Transverse colon (tissue), 4 donors: ENCODE results near the gene DNAH12. TPM values are rescaled to one million over a fixed set of nuclear protein-coding genes. Genes with fewer than 3 reads are reported as not detected.

ENCODE experiments used
- DNase-seq: peaks from one replicate; pipeline ENCODE4 v3.0.0-alpha.2; 2019
- H3K27ac ChIP-seq, 4 donors: fragments of 200-600 bp; sonication (generic); 2 replicates each; pipeline ENCODE4 v1.5.1; 2016 to 2018; ENCODE audit warnings: inconsistent platforms in 4 of 4
- H3K27me3 ChIP-seq: fragments of 200-600 bp; sonication (generic); 2 replicates; pipeline ENCODE4 v1.5.1; 2017; ENCODE audit warnings: inconsistent platforms
- H3K36me3 ChIP-seq, 4 donors: fragments of 200-600 bp; sonication (generic); 2 replicates each; pipeline ENCODE4 v1.5.1; 2017 to 2019; ENCODE audit warnings: inconsistent platforms in 4 of 4
- H3K4me1 ChIP-seq, 4 donors: fragments of 200-600 bp; sonication (generic); 2 replicates each; pipeline ENCODE4 v1.5.1; 2017 to 2020; ENCODE audit warnings: inconsistent platforms in 4 of 4
- H3K4me3 ChIP-seq, 4 donors: fragments of 200-600 bp; sonication (generic); 1 replicate in 1 of 4; 2 replicates in 3 of 4; pipeline versions ENCODE4 v1.5.1 to v1.6.1; 2017 to 2019; ENCODE audit warnings: inconsistent platforms in 4 of 4
- H3K9me3 ChIP-seq, 2 donors: fragments of 200-600 bp; sonication (generic); 2 replicates each; pipeline ENCODE4 v1.5.1; 2017 to 2019; ENCODE audit warnings: inconsistent platforms in 2 of 2
- EP300 ChIP-seq: sonication (generic); formaldehyde crosslinking; IDR thresholded peaks from one replicate; pipeline ENCODE4 v1.6.1; 2017; ENCODE audit warnings: antibody characterized with exemption, low read depth
- POLR2A ChIP-seq: fragments of 450-650 bp; IDR thresholded peaks from one replicate; pipeline ENCODE4 v1.6.1; 2016; ENCODE audit warnings: antibody characterized with exemption, mild to moderate bottlenecking, moderate library complexity
- POLR2AphosphoS5 ChIP-seq, 3 donors: sonication (generic); formaldehyde crosslinking; IDR thresholded peaks; one replicate each; pipeline ENCODE4 v1.6.1; 2016; ENCODE audit warnings: antibody characterized with exemption in 3 of 3
- WGBS, 2 donors: methylation state at CpG; one replicate each; pipeline ENCODE4 v1.1.5; 2018; ENCODE audit warnings: low coverage in 1 of 2; 5-methylcytosine and 5-hydroxymethylcytosine counted together
- in situ Hi-C, 4 donors: fragments of 200-750 bp; cut with MboI; loops; one replicate each; pipeline versions ENCODE4 v1.15.0 to v1.15.1; 2017; ENCODE audit warnings: low sequenced_read_pairs in 3 of 4, low pct_ligation_motif_present in 1 of 4, low pct_unique_long_range_greater_than_20kb in 1 of 4
- intact Hi-C: fragments of 100-400 bp; cut with DNase I; formaldehyde crosslinking; loops from one replicate; pipeline ENCODE4 v1.15.1; 2023; ENCODE audit warnings: low total_unique reads
- total RNA-seq, 4 donors: library from RNA; depleted of rRNA; stranded (reverse); fragments of >200 nt; gene quantifications; one replicate each; pipeline ENCODE4 v1.1.0, GENCODE V29; 2016
- TF ChIP-seq, protein P1 (sequence below), 5 experiments: fragments of 200-600 bp in 3 of 5; fragments of 450-650 bp in 2 of 5; sonication (generic) in 3 of 5; IDR thresholded peaks; 1 replicate in 2 of 5; 2 replicates in 3 of 5; pipeline ENCODE4 v1.5.1; 2016 to 2017; ENCODE audit warnings: antibody characterized with exemption in 5 of 5, inconsistent platforms in 3 of 5, mild to moderate bottlenecking in 2 of 5, moderate library complexity in 1 of 5

DNAH12 gene
- total RNA-seq, 4 donors from 2014 or later, result not detected

DNA sequence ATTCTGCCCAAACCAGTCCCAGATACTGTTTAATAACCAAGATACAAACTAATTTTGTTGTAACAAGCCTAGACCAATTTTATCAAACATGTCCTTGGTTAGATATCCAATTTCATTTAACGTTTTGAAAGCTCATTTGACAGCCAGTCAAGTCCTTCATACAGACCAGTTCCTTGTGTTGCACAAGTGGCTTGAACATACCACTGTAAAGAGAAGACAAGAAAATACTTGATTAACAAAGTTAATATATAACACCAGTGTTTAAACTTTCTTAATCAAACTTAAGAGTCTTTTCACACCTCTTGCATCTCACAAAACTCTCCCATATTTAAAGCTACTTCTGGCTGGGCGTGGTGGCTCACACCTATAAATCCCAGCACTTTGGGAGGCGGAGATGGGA, 28.0 kb upstream of the DNAH12 start:
- intact Hi-C loops, result no loop called here

DNA sequence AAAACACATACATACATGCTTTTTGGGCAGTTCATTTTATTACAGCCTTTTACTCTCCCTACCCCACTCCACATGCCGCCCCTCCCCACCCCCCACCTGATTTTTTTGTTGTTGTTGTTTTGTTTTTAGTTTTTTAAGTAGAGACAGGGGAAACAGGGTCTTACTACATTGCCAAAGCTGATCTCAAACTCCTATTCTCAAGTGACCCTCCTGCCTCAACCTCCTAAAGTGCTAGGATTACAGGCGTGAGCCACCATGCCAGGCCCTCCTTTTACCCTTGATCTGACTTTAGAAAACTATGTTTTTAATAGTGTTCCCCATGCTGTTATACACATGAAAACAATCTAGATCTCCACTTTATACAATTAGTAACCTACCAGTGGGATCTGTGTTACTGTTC, 26.7 kb upstream of the DNAH12 start:
- in situ Hi-C loops, result no loop called here

More for the DNA sequence above, 28.0 kb upstream of the DNAH12 start:
- no peak for TF ChIP-seq EP300
- TF ChIP-seq POLR2AphosphoS5 (IDR thresholded peaks at IDR 0.05), result no peak
- TF ChIP-seq POLR2A, result no peak
- TF ChIP-seq, protein P1, sequence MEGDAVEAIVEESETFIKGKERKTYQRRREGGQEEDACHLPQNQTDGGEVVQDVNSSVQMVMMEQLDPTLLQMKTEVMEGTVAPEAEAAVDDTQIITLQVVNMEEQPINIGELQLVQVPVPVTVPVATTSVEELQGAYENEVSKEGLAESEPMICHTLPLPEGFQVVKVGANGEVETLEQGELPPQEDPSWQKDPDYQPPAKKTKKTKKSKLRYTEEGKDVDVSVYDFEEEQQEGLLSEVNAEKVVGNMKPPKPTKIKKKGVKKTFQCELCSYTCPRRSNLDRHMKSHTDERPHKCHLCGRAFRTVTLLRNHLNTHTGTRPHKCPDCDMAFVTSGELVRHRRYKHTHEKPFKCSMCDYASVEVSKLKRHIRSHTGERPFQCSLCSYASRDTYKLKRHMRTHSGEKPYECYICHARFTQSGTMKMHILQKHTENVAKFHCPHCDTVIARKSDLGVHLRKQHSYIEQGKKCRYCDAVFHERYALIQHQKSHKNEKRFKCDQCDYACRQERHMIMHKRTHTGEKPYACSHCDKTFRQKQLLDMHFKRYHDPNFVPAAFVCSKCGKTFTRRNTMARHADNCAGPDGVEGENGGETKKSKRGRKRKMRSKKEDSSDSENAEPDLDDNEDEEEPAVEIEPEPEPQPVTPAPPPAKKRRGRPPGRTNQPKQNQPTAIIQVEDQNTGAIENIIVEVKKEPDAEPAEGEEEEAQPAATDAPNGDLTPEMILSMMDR (IDR thresholded peaks at IDR 0.05), result no peak
- DNase-seq, result no peak
- 73 to 78% methylated on average over 3 of the region's 3 CpGs for WGBS, 2 donors
- Histone ChIP-seq H3K4me1 (no peaks in the 10 kb centered on the region), H3K27me3 (no peaks in the 10 kb centered on the region), H3K4me3 (no peak overlapping the region), H3K36me3 (peaks cover 0 to 52% (median 18%) of the 10 kb centered on the region in 4 donors), H3K27ac (no peak overlapping the region), H3K9me3 (no peaks in the 10 kb centered on the region)
- in situ Hi-C loops, result no loop called here

DNA sequence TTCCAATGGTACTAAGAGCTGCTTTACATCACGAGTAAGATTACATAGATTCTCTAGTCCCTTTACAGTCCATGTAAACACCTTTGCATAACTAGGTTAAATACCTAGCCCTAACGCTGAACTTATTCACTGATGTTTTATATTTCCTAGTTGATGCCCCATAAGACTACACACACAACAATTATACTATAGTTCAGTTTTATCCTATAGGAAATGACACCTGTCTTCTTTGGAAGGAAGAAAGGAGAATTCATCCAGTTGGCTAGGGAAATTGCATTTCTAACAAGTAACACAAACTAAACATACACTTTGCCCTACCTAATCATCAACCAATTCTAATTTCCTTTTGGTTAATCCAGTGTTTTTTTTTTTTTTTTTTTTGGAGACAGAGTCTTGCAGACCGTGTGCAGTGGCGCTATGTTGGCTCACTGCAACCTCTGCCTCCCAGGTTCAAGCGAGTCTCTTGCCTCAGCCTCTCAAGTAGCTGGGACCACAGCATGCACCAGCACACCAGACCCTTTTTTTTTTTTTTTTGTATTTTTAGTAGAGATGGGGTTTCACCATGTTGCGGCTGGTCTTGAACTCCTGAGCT, 25.8 kb upstream of the DNAH12 start:
- TF ChIP-seq POLR2A, result no peak
- no peak for TF ChIP-seq POLR2AphosphoS5 (IDR thresholded peaks at IDR 0.05)
- no peak for TF ChIP-seq EP300
- TF ChIP-seq, protein P1 (IDR thresholded peaks at IDR 0.05), result no peak
- intact Hi-C loops (no loop called here), in situ Hi-C loops (no loop called here)
- Histone ChIP-seq H3K4me3 (no peak overlapping the region), H3K27me3 (no peaks in the 10 kb centered on the region), H3K27ac (no peak overlapping the region), H3K9me3 (no peaks in the 10 kb centered on the region), H3K4me1 (no peaks in the 10 kb centered on the region), H3K36me3 (peaks cover 0 to 64% (median 20%) of the 10 kb centered on the region in 4 donors)
- no peak for DNase-seq
- 86% methylated on average over 5 to 6 of the region's 6 CpGs for WGBS, 2 donors

More for the DNA sequence above, 26.7 kb upstream of the DNAH12 start:
- 98 to 100% methylated on average over 2 of the region's 2 CpGs for WGBS, 2 donors
- H3K27ac ChIP-seq, result no peak overlapping the region
- no peak overlapping the region for H3K4me3 ChIP-seq
- intact Hi-C loops, result no loop called here
- no peaks in the 10 kb centered on the region for H3K4me1 ChIP-seq
- no peaks in the 10 kb centered on the region for H3K9me3 ChIP-seq
- no peaks in the 10 kb centered on the region for H3K27me3 ChIP-seq
- TF ChIP-seq, protein P1 (IDR thresholded peaks at IDR 0.05), result no peak
- TF ChIP-seq POLR2AphosphoS5 (IDR thresholded peaks at IDR 0.05), result no peak
- TF ChIP-seq EP300, result no peak
- no peak for TF ChIP-seq POLR2A
- peaks cover 0 to 56% (median 18%) of the 10 kb centered on the region in 4 donors for H3K36me3 ChIP-seq
- DNase-seq, result no peak

DNA sequence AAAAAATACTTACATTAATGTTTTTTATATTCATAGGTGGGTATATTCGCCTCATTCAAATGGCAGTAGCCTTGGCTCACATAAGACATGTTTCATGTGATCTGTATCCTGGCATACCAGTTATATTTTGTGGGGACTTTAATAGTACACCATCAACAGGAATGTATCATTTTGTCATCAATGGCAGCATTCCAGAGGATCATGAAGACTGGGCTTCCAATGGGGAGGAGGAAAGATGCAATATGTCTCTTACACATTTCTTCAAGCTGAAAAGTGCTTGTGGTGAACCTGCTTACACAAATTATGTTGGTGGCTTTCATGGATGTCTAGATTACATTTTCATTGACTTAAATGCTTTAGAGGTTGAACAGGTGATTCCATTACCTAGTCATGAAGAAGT, 15.4 kb upstream of the DNAH12 start:
- TF ChIP-seq EP300, result no peak
- TF ChIP-seq POLR2A, result no peak
- TF ChIP-seq POLR2AphosphoS5 (IDR thresholded peaks at IDR 0.05), result no peak
- TF ChIP-seq, protein P1 (IDR thresholded peaks at IDR 0.05), result no peak
- no peak overlapping the region for H3K27ac ChIP-seq
- H3K4me3 ChIP-seq, result no peak overlapping the region
- intact Hi-C loops (loop anchor here (5.0 kb wide), 1 partner anchor 38 kb away; the partner anchor contains the start of gene ARF4), in situ Hi-C loops (loop anchor here in 1 of 4 donors (10.0 kb wide), 1 partner anchor 195 kb away; the partner anchor contains the start of gene SLMAP)
- no peak for DNase-seq
- H3K27me3 ChIP-seq, result no peaks in the 10 kb centered on the region
- no peaks in the 10 kb centered on the region for H3K9me3 ChIP-seq
- peaks cover 19 to 31% (median 22%) of the 10 kb centered on the region in 4 donors for H3K4me1 ChIP-seq
- WGBS, 2 donors, result 90% methylated on average over 1 of the region's 1 CpG
- H3K36me3 ChIP-seq, result peaks cover 0 to 6% (median 2%) of the 10 kb centered on the region in 4 donors
